GM12878 (cell line): ENCODE results near the gene TRIM47. TPM values are rescaled to one million over a fixed set of nuclear protein-coding genes. Genes with fewer than 3 reads are reported as not detected.

Source experiments
- ATAC-seq: fragments of 200-7000 bp; cut with Tn5 transposase; 3 replicates; pipeline ENCODE4 v1.9.1; 2020; ENCODE audit warnings: mild to moderate bottlenecking, moderate library complexity
- BruUV-seq: library from RNA; stranded (reverse); fragments of 400-500 nt; replicated peaks from 2 replicates; lab custom pipeline; 2021; lab: Mats Ljungman, UMichigan
- CTCF ChIA-PET: fragments of 300-600 bp; sonication (Branson Sonifier 250); formaldehyde crosslinking; extraction: SDS; loops from one replicate; lab custom pipeline; 2021; ENCODE audit warnings: inconsistent platforms; lab: Yijun Ruan, JAX
- POLR2A ChIA-PET: fragments of 350-600 bp; formaldehyde crosslinking; extraction: SDS; loops from one replicate; lab custom pipeline; 2021; ENCODE audit warnings: inconsistent platforms; lab: Charles Lee
- RAD21 ChIA-PET: fragments of 300-600 bp; sonication (Branson Sonifier 250); formaldehyde crosslinking; loops from one replicate; lab custom pipeline; 2023; ENCODE audit warnings: antibody characterized with exemption; ENCODE audit not compliant: unreplicated experiment; lab: Charles Lee
- SMC1A ChIA-PET: fragments of 300-600 bp; sonication (Branson Sonifier 250); formaldehyde crosslinking; loops from one replicate; lab custom pipeline; 2023; ENCODE audit not compliant: unreplicated experiment, uncharacterized antibody; lab: Charles Lee
- DNase-seq: peaks from one replicate; pipeline ENCODE4 v3.0.0-alpha.2; 2011; ENCODE audit warnings: low read depth, low spot score
- FAIRE-seq: peaks from 3 replicates; lab custom pipeline; 2011; peaks lifted over from hg19 to GRCh38; lab: Jason Lieb, UNC
- H2AFZ ChIP-seq: 2 replicates; pipeline ENCODE4 v1.6.0; 2011; ENCODE audit warnings: low read depth, low read length, control low read depth; ENCODE audit not compliant: control insufficient read depth
- H3K27ac ChIP-seq: 2 replicates; pipeline ENCODE4 v1.5.1; 2011; ENCODE audit warnings: control low read depth; ENCODE audit not compliant: control insufficient read depth, insufficient read depth
- H3K27me3 ChIP-seq, 2 experiments: replicated peaks in 1 of 2; 2 replicates each; pipeline versions ENCODE4 v1.6.0 to v1.6.1; 2011; ENCODE audit warnings: low read length in 1 of 2; ENCODE audit not compliant: control insufficient read depth in 2 of 2, insufficient read depth in 2 of 2
- H3K36me3 ChIP-seq, 2 experiments: 2 replicates each; pipeline ENCODE4 v1.5.1; 2011; ENCODE audit warnings: low read length in 1 of 2; ENCODE audit not compliant: control insufficient read depth in 2 of 2, insufficient read depth in 2 of 2
- H3K4me1 ChIP-seq: 2 replicates; pipeline ENCODE4 v1.6.1; 2011; ENCODE audit warnings: mild to moderate bottlenecking, low read length, moderate library complexity, mixed read lengths; ENCODE audit not compliant: control insufficient read depth, insufficient read depth
- H3K4me2 ChIP-seq: 2 replicates; pipeline ENCODE4 v1.6.0; 2011; ENCODE audit warnings: control low read depth; ENCODE audit not compliant: control insufficient read depth, insufficient read depth
- H3K4me3 ChIP-seq: fragments of 200-600 bp; sonication (generic); 2 replicates; pipeline ENCODE4 v1.5.1; 2016
- H3K79me2 ChIP-seq: 2 replicates; pipeline ENCODE4 v1.6.0; 2011; ENCODE audit warnings: low read length; ENCODE audit not compliant: control insufficient read depth, insufficient read depth
- H3K9ac ChIP-seq: 2 replicates; pipeline ENCODE4 v1.8.0; 2011; ENCODE audit warnings: low read length, control low read depth, mixed read lengths; ENCODE audit not compliant: control insufficient read depth, insufficient read depth
- H3K9me3 ChIP-seq: replicated peaks from 3 replicates; pipeline ENCODE4 v1.5.1; 2011; ENCODE audit warnings: mild to moderate bottlenecking, low read length; ENCODE audit not compliant: control insufficient read depth, insufficient read depth
- H4K20me1 ChIP-seq: 2 replicates; pipeline ENCODE4 v1.6.0; 2011; ENCODE audit not compliant: control insufficient read depth, insufficient read depth
- ATF7 ChIP-seq: fragments of 450-650 bp; IDR thresholded peaks from 2 replicates; pipeline ENCODE4 v1.6.1; 2016; ENCODE audit warnings: low read depth, mild to moderate bottlenecking
- CBX3 ChIP-seq: fragments of 200-600 bp; sonication (generic); IDR thresholded peaks from 2 replicates; pipeline ENCODE4 v1.6.1; 2016; ENCODE audit warnings: low read depth, borderline replicate concordance
- E4F1 ChIP-seq: fragments of 450-650 bp; IDR thresholded peaks from 2 replicates; pipeline ENCODE4 v1.6.1; 2018; ENCODE audit warnings: borderline replicate concordance, mild to moderate bottlenecking; ENCODE audit not compliant: partially characterized antibody
- KLF5 ChIP-seq: fragments of 450-650 bp; IDR thresholded peaks from 2 replicates; pipeline ENCODE4 v1.6.1; 2014; ENCODE audit warnings: mild to moderate bottlenecking; ENCODE audit not compliant: partially characterized antibody
- MEF2A ChIP-seq: IDR thresholded peaks from 2 replicates; pipeline ENCODE4 v1.6.1; 2011; ENCODE audit warnings: low read depth, mild to moderate bottlenecking, low read length, moderate library complexity; ENCODE audit not compliant: insufficient read depth
- MTA2 ChIP-seq: fragments of 450-650 bp; IDR thresholded peaks from 2 replicates; pipeline ENCODE4 v1.6.1; 2016; ENCODE audit warnings: low read depth, mild to moderate bottlenecking, moderate library complexity
- NKRF ChIP-seq: fragments of 450-650 bp; conservative IDR thresholded peaks from 2 replicates; pipeline ENCODE4 v1.6.1; 2017; ENCODE audit warnings: mild to moderate bottlenecking, moderate library complexity
- PAX8 ChIP-seq: fragments of 450-650 bp; IDR thresholded peaks from 2 replicates; pipeline ENCODE4 v1.6.1; 2017; ENCODE audit warnings: mild to moderate bottlenecking, moderate library complexity
- PBX3 ChIP-seq: IDR thresholded peaks from 2 replicates; pipeline ENCODE4 v1.6.1; 2011; ENCODE audit warnings: mild to moderate bottlenecking, low read depth, low read length, moderate library complexity; ENCODE audit not compliant: insufficient replicate concordance
- RFX5 ChIP-seq: IDR thresholded peaks from 2 replicates; pipeline ENCODE4 v1.6.1; 2011; ENCODE audit warnings: low read depth, low read length, improper control_type of control experiment
- SMAD5 ChIP-seq: IDR thresholded peaks from 2 replicates; pipeline ENCODE4 v1.6.1; 2016; ENCODE audit warnings: antibody characterized with exemption, low read depth
- SP1 ChIP-seq: IDR thresholded peaks from one replicate; pipeline ENCODE4 v1.6.1; 2011; ENCODE audit warnings: low read depth, low read length
- SUPT20H ChIP-seq: IDR thresholded peaks from 2 replicates; pipeline ENCODE4 v1.6.1; 2011; ENCODE audit warnings: low read depth, mild to moderate bottlenecking, low read length, moderate library complexity, borderline replicate concordance; ENCODE audit not compliant: control insufficient read depth
- ZNF687 ChIP-seq: fragments of 450-650 bp; IDR thresholded peaks from 2 replicates; pipeline ENCODE4 v1.6.1; 2017; ENCODE audit warnings: mild to moderate bottlenecking, moderate library complexity
- WGBS: methylation state at CpG from one replicate; pipeline ENCODE4 v1.1.6; 2016; ENCODE audit warnings: low lambda C conversion rate; ENCODE audit not compliant: insufficient replicate concordance, insufficient coverage; ENCODE audit errors: missing lambda C conversion rate; 5-methylcytosine and 5-hydroxymethylcytosine counted together
- in situ Hi-C: fragments of 300-500 bp; cut with MboI; formaldehyde crosslinking; loops from 9 replicates; pipeline ENCODE4 v1.14.3; 2018; ENCODE audit warnings: mixed read lengths
- intact Hi-C: fragments of 100-400 bp; cut with micrococcal nuclease; formaldehyde crosslinking; loops from one replicate; pipeline ENCODE4 v1.14.2; 2022; ENCODE audit not compliant: unreplicated experiment
- polyA plus RNA-seq, 11 experiments: library from polyadenylated mRNA; depleted of rRNA in 4 of 11; unstranded in 6 of 11; stranded (reverse) in 5 of 11; fragments of >200 nt; fragmentation: Nextera tagmentation in 4 of 11; fragmentation: Illumina TruSeq in 1 of 11; extraction: Ambion mirVana in 4 of 11; extraction: Trizol in 1 of 11; gene quantifications; 1 replicate in 1 of 11; 2 replicates in 10 of 11; pipeline versions ENCODE4 v1.2.1 to v1.2.3, GENCODE V29; 2011 to 2016; ENCODE audit warnings: inconsistent platforms in 2 of 11, missing spikeins in 2 of 11, low read depth in 1 of 11
- total RNA-seq, 4 experiments: library from RNA; depleted of rRNA in 3 of 4; stranded (reverse); fragments of >200 nt in 3 of 4; fragmentation: Illumina TruSeq in 1 of 4; extraction: Trizol in 1 of 4; gene quantifications; 2 replicates each; pipeline versions ENCODE4 v1.2.1 to v1.2.3, GENCODE V29; 2013 to 2021

TRIM47 gene
- total and polyA plus RNA-seq, 10 of the 15 experiments (the other 5 are each of a cell fraction or from before 2014, with no cell fraction given) = 0.35 to 9.7 (median 5.3) TPM

GRCh38 chr17:75922173-75922961, 44.0 kb upstream of the TRIM47 start:
- 86% methylated on average over 18 of the region's 18 CpGs for WGBS
- CTCF ChIA-PET = interaction anchor here (1.2 kb wide), 1 partner anchor 17 kb away, joined by 3 read pairs; no protein-coding TSS in a partner anchor
- SMC1A ChIA-PET = no interaction called here
- no peak for TF ChIP-seq KLF5
- no peak for TF ChIP-seq E4F1
- TF ChIP-seq ATF7 = no peak
- no peak for TF ChIP-seq PAX8
- TF ChIP-seq NKRF = no peak
- TF ChIP-seq RFX5 = no peak
- TF ChIP-seq MTA2 = no peak
- no peak for TF ChIP-seq MEF2A
- no peak for TF ChIP-seq PBX3
- no peak for TF ChIP-seq CBX3
- no peak for TF ChIP-seq SP1
- no peak for TF ChIP-seq SUPT20H
- TF ChIP-seq ZNF687 = no peak
- TF ChIP-seq SMAD5 = no peak

More at GRCh38 chr17:75922173-75922961, 44.0 kb upstream of the TRIM47 start:
- Histone ChIP-seq H3K9me3 (no peaks in the 10 kb centered on the region), H2AFZ (no peak overlapping the region), H3K79me2 (no peaks in the 10 kb centered on the region), H3K27me3 (no peaks in the 10 kb centered on the region), H3K4me1 (no peaks in the 10 kb centered on the region), H3K4me3 (no peak overlapping the region), H4K20me1 (no peaks in the 10 kb centered on the region), H3K36me3 (no peaks in the 10 kb centered on the region), H3K9ac (no peak overlapping the region), H3K4me2 (no peak overlapping the region), H3K27ac (no peak overlapping the region)
- no peak for DNase-seq
- no peak for FAIRE-seq
- ATAC-seq = peak; percentile 51
- no TSS peak for BruUV-seq
- intact Hi-C loops = no loop called here
- ChIA-PET RAD21 (no interaction called here), POLR2A (no interaction called here)
- in situ Hi-C loops = no loop called here
